HG03575 (cell line): ENCODE results near the gene GDF15.

Experiments
- ATAC-seq: cut with Tn5 transposase; IDR thresholded peaks from one replicate; pipeline ENCODE4 v1.9.1; 2021; ENCODE audit not compliant: unreplicated experiment, insufficient number of reproducible peaks, low FRiP score; ENCODE audit errors: extremely low read depth

GDF15 gene

GRCh38 chr19:18426416-18426767 is 40.4 kb downstream of the GDF15 start:
- ATAC-seq = no peak

- no peak for ATAC-seq
Observed at GRCh38 chr19:18427080-18427742, 41.3 kb downstream of the GDF15 start.

- no peak for ATAC-seq
Observed at GRCh38 chr19:18427743-18428113, 41.8 kb downstream of the GDF15 start.

- no peak for ATAC-seq
Observed at GRCh38 chr19:18428173-18428786, 42.3 kb downstream of the GDF15 start.

- no peak for ATAC-seq
Observed at GRCh38 chr19:18428787-18429674, 43.1 kb downstream of the GDF15 start.

GRCh38 chr19:18429717-18430416 is 43.9 kb downstream of the GDF15 start:
- no peak for ATAC-seq

GRCh38 chr19:18430417-18431144 is 44.6 kb downstream of the GDF15 start:
- no peak for ATAC-seq

GRCh38 chr19:18431351-18432197 is 45.6 kb downstream of the GDF15 start:
- no peak for ATAC-seq

GRCh38 chr19:18432275-18433014 is 46.5 kb downstream of the GDF15 start:
- ATAC-seq = no peak

- ATAC-seq = no peak
Observed at GRCh38 chr19:18433015-18433691, 47.2 kb downstream of the GDF15 start.

GRCh38 chr19:18433735-18434398 is 47.9 kb downstream of the GDF15 start:
- ATAC-seq = no peak

GRCh38 chr19:18434411-18435175 is 48.6 kb downstream of the GDF15 start:
- ATAC-seq = no peak

GRCh38 chr19:18435178-18435841 is 49.4 kb downstream of the GDF15 start:
- no peak for ATAC-seq

- no peak for ATAC-seq
Observed at GRCh38 chr19:18435842-18436670, 50.1 kb downstream of the GDF15 start.
